HepG2 (cell line): ENCODE data around the gene HMGB4.

ENCODE experiments used
- CTCF ChIP-seq: sonication (generic); formaldehyde crosslinking; IDR thresholded peaks from 2 replicates; pipeline ENCODE4 v1.5.0; 2020; ENCODE audit warnings: mild to moderate bottlenecking, missing genetic modification reagents, moderate library complexity
- DPF2 ChIP-seq: sonication (generic); formaldehyde crosslinking; IDR thresholded peaks from 2 replicates; pipeline ENCODE4 v1.4.0; 2020; ENCODE audit warnings: mild to moderate bottlenecking, low read depth, missing genetic modification reagents, borderline replicate concordance
- ETS1 ChIP-seq: sonication (generic); formaldehyde crosslinking; IDR thresholded peaks from 2 replicates; pipeline ENCODE4 v1.4.0; 2020; ENCODE audit warnings: missing genetic modification reagents
- GABPA ChIP-seq, 2 experiments: IDR thresholded peaks; 2 replicates each; pipeline ENCODE4 v1.6.1; 2011 to 2016; ENCODE audit warnings: low read depth in 2 of 2, low read length in 1 of 2, missing biosample characterization in 1 of 2, missing genetic modification characterization in 1 of 2
- HNRNPL ChIP-seq: fragments of 200-400 bp; formaldehyde crosslinking; IDR thresholded peaks from 2 replicates; pipeline ENCODE4 v1.6.1; 2017; ENCODE audit warnings: mild to moderate bottlenecking, low read depth, low read length
- PCBP1 ChIP-seq: fragments of 200-400 bp; formaldehyde crosslinking; IDR thresholded peaks from 2 replicates; pipeline ENCODE4 v1.6.1; 2017; ENCODE audit warnings: mild to moderate bottlenecking, low read depth, low read length, borderline replicate concordance
- SALL1 ChIP-seq: sonication (generic); formaldehyde crosslinking; IDR thresholded peaks from 2 replicates; pipeline ENCODE4 v1.8.0; 2022; ENCODE audit warnings: mild to moderate bottlenecking, missing genetic modification reagents
- TEAD3 ChIP-seq: optimal IDR thresholded peaks from 2 replicates; pipeline ENCODE3; 2016; ENCODE audit warnings: borderline replicate concordance
- ZFX ChIP-seq: sonication (generic); formaldehyde crosslinking; IDR thresholded peaks from 2 replicates; pipeline ENCODE4 v1.4.0; 2020; ENCODE audit warnings: mild to moderate bottlenecking, low read depth, missing genetic modification reagents, moderate library complexity

- TF ChIP-seq TEAD3 (CRISPR knock-in tag) (no peak), CTCF (CRISPR knock-in tag) (no peak), DPF2 (CRISPR knock-in tag) (no peak), SALL1 (CRISPR knock-in tag) (no peak), PCBP1 (no peak), ETS1 (CRISPR knock-in tag) (no peak), ZFX (no peak), GABPA (IDR thresholded peaks at IDR 0.05; ENCODE audit: low read depth, low read length) (no peak), GABPA (CRISPR knock-in tag; IDR thresholded peaks at IDR 0.05; ENCODE audit: low read depth) (no peak), HNRNPL (no peak)
These were observed 44.0 kb upstream of the HMGB4 start for GRCh38 chr1:33819913-33820311.
